Heart right ventricle (tissue), 16 donors: ENCODE data around the gene ADAT3. TPM values are rescaled to one million over a fixed set of nuclear protein-coding genes. Genes with fewer than 3 reads are reported as not detected.
"Not testable (repeated sequence)": the region's sequence is repeated elsewhere in the genome, so short reads cannot be mapped to it uniquely, and the experiment has no call there.

ENCODE experiments used
- ATAC-seq, 8 donors: fragments of 200-7000 bp; cut with Tn5 transposase; one replicate each; pipeline ENCODE4 v1.9.1; 2020; ENCODE audit warnings: mild to moderate bottlenecking in 8 of 8, moderate library complexity in 8 of 8, moderate number of reproducible peaks in 1 of 8
- DNase-seq, 2 donors: peaks; one replicate each; pipeline ENCODE4 v3.0.0-alpha.2; 2020
- H3K27ac ChIP-seq, 10 donors: fragments of 200-600 bp; sonication (generic) in 2 of 10; one replicate each; pipeline versions ENCODE4 v1.5.0 to v1.8.0; 2020 to 2022; ENCODE audit warnings: mild to moderate bottlenecking in 3 of 10
- H3K27me3 ChIP-seq, 7 donors: fragments of 200-600 bp; one replicate each; pipeline ENCODE4 v1.8.0; 2021 to 2022; ENCODE audit warnings: mild to moderate bottlenecking in 2 of 7
- H3K36me3 ChIP-seq, 9 donors: fragments of 200-600 bp; sonication (generic) in 1 of 9; one replicate each; pipeline versions ENCODE4 v1.5.0 to v1.8.0; 2020 to 2022; ENCODE audit warnings: mild to moderate bottlenecking in 2 of 9
- H3K4me1 ChIP-seq, 9 donors: fragments of 200-600 bp; sonication (generic) in 1 of 9; one replicate each; pipeline versions ENCODE4 v1.5.0 to v1.8.0; 2020 to 2022; ENCODE audit warnings: mild to moderate bottlenecking in 4 of 9
- H3K4me3 ChIP-seq, 10 donors: fragments of 200-600 bp; sonication (generic) in 2 of 10; one replicate each; pipeline versions ENCODE4 v1.5.0 to v1.8.0; 2020 to 2022; ENCODE audit warnings: mild to moderate bottlenecking in 7 of 10, moderate library complexity in 2 of 10
- H3K9me3 ChIP-seq, 11 donors: fragments of 200-600 bp in 10 of 11; sonication (generic) in 2 of 11; one replicate each; pipeline versions ENCODE4 v1.5.0 to v1.8.0; 2013 to 2022; ENCODE audit warnings: mild to moderate bottlenecking in 2 of 11, control low read depth in 1 of 11, moderate library complexity in 1 of 11
- CTCF ChIP-seq, 9 donors: fragments of 200-600 bp; sonication (generic) in 2 of 9; IDR thresholded peaks; one replicate each; pipeline versions ENCODE4 v1.5.0 to v1.8.0; 2021 to 2022; ENCODE audit warnings: antibody characterized with exemption in 9 of 9, mild to moderate bottlenecking in 5 of 9, moderate library complexity in 1 of 9
- WGBS, 2 donors: extraction: QIAGEN DNeasy Blood & Tissue Kit; methylation state at CpG; one replicate each; pipeline ENCODE4 v1.1.7; 2013; ENCODE audit warnings: inconsistent platforms in 1 of 2; 5-methylcytosine and 5-hydroxymethylcytosine counted together
- intact Hi-C, 10 donors: fragments of 100-400 bp; cut with DNase I; formaldehyde crosslinking; loops; one replicate each; pipeline versions ENCODE4 v1.11.1 to v1.14.2; 2022
- polyA plus RNA-seq, 2 donors: library from polyadenylated mRNA; stranded (reverse); fragments of 200-250 nt; gene quantifications; one replicate each; pipeline ENCODE4 v1.2.3, GENCODE V29; 2013
- total RNA-seq, 10 donors: library from RNA; stranded (reverse); fragmentation: NEBNext Ultra II Directional in 3 of 10; extraction: Animal tissue kit (Norgen Biotek cat#: 25700) in 3 of 10; gene quantifications; one replicate each; pipeline versions ENCODE4 v1.2.1 to v1.2.4, GENCODE V29; 2021 to 2023
- donor health status: Arrhythmogenic right ventricular cardiomyopathy.
- donor health status: ischemic (EF 13 %, LVEDD 7.1; RV severe dilation, severe dysfunction).
- donor health status: healthy with polysubstance abuse.
- donor health status: DM: no; HTN: yes; CAD: no.
- donor health status: DM: no; HTN: no; CAD: no.
- donor health status: ischemic (EF 25% LVEDD 6.9; RV normal size, moderate dysfunction).
- donor health status: ischemic (EF 25% LVEDD 5.7; RV mildly dilated, moderate dysfunction).
- donor health status: healthy.
- donor health status: DM: yes; HTN: yes; CAD: no.
- donor health status: Ischemic cardiomyopathy.
- donor health status: ischemic (EF 35%, LVEDD 5.7; RV mildly dilated, moderate dysfunction).
- donor health status: nonischemic (EF 11% LVEDD 7.7; RV severe dilation, severe dysfunction).
- donor health status: DM: yes; HTN: yes; CAD: no.
- donor health status: PGD.
- donor health status: ischemic (EF 29% LVEDD 5.4; RV normal size, mild dysfunction).
- donor health status: nonischemic (EF 23%, LVEDD 6.1; RV moderate dilation, normal function).

Gene ADAT3
- total and polyA plus RNA-seq, 12 donors, result 0.94 to 4.3 (median 1.6) TPM

- peak overlapping the region; percentile 77 to 100 (median 92) for H3K4me3 ChIP-seq
- H3K27me3 ChIP-seq, DNase-seq, intact Hi-C loops, H3K9me3 ChIP-seq: not testable (repeated sequence)
- peak overlapping the region; percentile 81 to 99 (median 95) for H3K27ac ChIP-seq
- TF ChIP-seq CTCF (IDR thresholded peaks at IDR 0.05), result peak in 1 of 9 donors; percentile 27
- WGBS, 2 donors, result 28 to 39% methylated on average over 44 to 48 of the region's 53 CpGs
- peaks cover 27 to 64% (median 58%) of the 10 kb centered on the region in 9 donors for H3K4me1 ChIP-seq
- H3K36me3 ChIP-seq, result peaks cover 0 to 34% (median 0%) of the 10 kb centered on the region in 9 donors
- peak in 7 of 8 donors; percentile 2 to 23 (median 15) for ATAC-seq
Observed at GRCh38 chr19:1876496-1877279, 28.5 kb upstream of the ADAT3 start.

- Histone ChIP-seq H3K4me1 (peaks cover 25 to 64% (median 58%) of the 10 kb centered on the region in 9 donors), H3K36me3 (peaks cover 0 to 33% (median 0%) of the 10 kb centered on the region in 9 donors)
- ATAC-seq, intact Hi-C loops, H3K27ac ChIP-seq, H3K4me3 ChIP-seq, DNase-seq, H3K9me3 ChIP-seq, H3K27me3 ChIP-seq: not testable (repeated sequence)
- WGBS, 2 donors, result 60 to 73% methylated on average over 28 to 40 of the region's 47 CpGs
Observed at GRCh38 chr19:1877280-1877660, 27.9 kb upstream of the ADAT3 start.

- ATAC-seq, H3K27me3 ChIP-seq, H3K4me3 ChIP-seq, DNase-seq, H3K27ac ChIP-seq, H3K9me3 ChIP-seq, intact Hi-C loops: not testable (repeated sequence)
- WGBS, 2 donors, result 66 to 72% methylated on average over 8 of the region's 8 CpGs
- Histone ChIP-seq H3K4me1 (peaks cover 27 to 64% (median 58%) of the 10 kb centered on the region in 9 donors), H3K36me3 (peaks cover 0 to 31% (median 0%) of the 10 kb centered on the region in 9 donors)
Observed at GRCh38 chr19:1878583-1878982, 26.6 kb upstream of the ADAT3 start.

GRCh38 chr19:1879982-1880381 is 25.2 kb upstream of the ADAT3 start:
- H3K9me3 ChIP-seq, intact Hi-C loops, DNase-seq, ATAC-seq, H3K27me3 ChIP-seq: not testable (repeated sequence)
- Histone ChIP-seq H3K4me3 (peak overlapping the region in 2 of 10 donors; percentile 92 to 95), H3K27ac (peak overlapping the region in 5 of 10 donors; percentile 95 to 98 (median 96)), H3K4me1 (peaks cover 32 to 61% (median 51%) of the 10 kb centered on the region in 9 donors), H3K36me3 (peaks cover 0 to 29% (median 0%) of the 10 kb centered on the region in 9 donors)
- WGBS, 2 donors, result 90% methylated on average over 14 to 16 of the region's 17 CpGs

- 77 to 90% methylated on average over 26 to 34 of the region's 35 CpGs for WGBS, 2 donors
- Histone ChIP-seq H3K9me3 (no peaks in the 10 kb centered on the region), H3K27me3 (no peaks in the 10 kb centered on the region), H3K27ac (peak overlapping the region in 9 of 10 donors; percentile 91 to 99 (median 96)), H3K4me3 (peak overlapping the region in 9 of 10 donors; percentile 6 to 100 (median 92)), H3K36me3 (peaks cover 0 to 29% (median 0%) of the 10 kb centered on the region in 9 donors), H3K4me1 (peaks cover 32 to 59% (median 51%) of the 10 kb centered on the region in 9 donors)
- ATAC-seq (no peak), DNase-seq (no peak)
- TF ChIP-seq CTCF (IDR thresholded peaks at IDR 0.05), result no peak
- intact Hi-C loops, result no loop called here
Observed at GRCh38 chr19:1880611-1881392, 24.4 kb upstream of the ADAT3 start.

GRCh38 chr19:1881393-1882088 is 23.7 kb upstream of the ADAT3 start:
- intact Hi-C loops, result not testable (repeated sequence)

More at GRCh38 chr19:1881393-1882088, 23.7 kb upstream of the ADAT3 start:
- peak in 3 of 8 donors; percentile 1 to 13 (median 2) for ATAC-seq
- not testable (repeated sequence) for H3K9me3 ChIP-seq, DNase-seq, H3K27me3 ChIP-seq
- H3K4me3 ChIP-seq, result peak overlapping the region in 9 of 10 donors; percentile 28 to 100 (median 96)
- H3K27ac ChIP-seq, result peak overlapping the region; percentile 38 to 99 (median 96)
- H3K36me3 ChIP-seq, result peaks cover 0 to 29% (median 0%) of the 10 kb centered on the region in 9 donors
- 53 to 64% methylated on average over 18 to 44 of the region's 44 CpGs for WGBS, 2 donors
- H3K4me1 ChIP-seq, result peaks cover 28 to 61% (median 51%) of the 10 kb centered on the region in 9 donors
